C4-2B (cell line): ENCODE measurements around the gene ZNF618.

Source experiments
- CTCF ChIP-seq: fragments of 450-650 bp; conservative IDR thresholded peaks from 2 replicates; pipeline ENCODE4 v1.5.1; 2017; ENCODE audit warnings: mild to moderate bottlenecking
- ZFX ChIP-seq: fragments of 450-650 bp; IDR thresholded peaks from 2 replicates; pipeline ENCODE4 v1.6.1; 2017

- TF ChIP-seq CTCF, result no peak
- TF ChIP-seq ZFX, result no peak
These were observed 34.0 kb upstream of the ZNF618 start for GRCh38 chr9:113842086-113842485.
